Medulla oblongata (tissue), 1 donor: ENCODE results near the gene TPSG1.
"Not testable (repeated sequence)": the region's sequence is repeated elsewhere in the genome, so short reads cannot be mapped to it uniquely, and the experiment has no call there.

Experiments
- DNase-seq: peaks from one replicate; pipeline ENCODE4 v3.0.0-alpha.2; 2015; ENCODE audit errors: extremely low spot score

Gene TPSG1

DNA sequence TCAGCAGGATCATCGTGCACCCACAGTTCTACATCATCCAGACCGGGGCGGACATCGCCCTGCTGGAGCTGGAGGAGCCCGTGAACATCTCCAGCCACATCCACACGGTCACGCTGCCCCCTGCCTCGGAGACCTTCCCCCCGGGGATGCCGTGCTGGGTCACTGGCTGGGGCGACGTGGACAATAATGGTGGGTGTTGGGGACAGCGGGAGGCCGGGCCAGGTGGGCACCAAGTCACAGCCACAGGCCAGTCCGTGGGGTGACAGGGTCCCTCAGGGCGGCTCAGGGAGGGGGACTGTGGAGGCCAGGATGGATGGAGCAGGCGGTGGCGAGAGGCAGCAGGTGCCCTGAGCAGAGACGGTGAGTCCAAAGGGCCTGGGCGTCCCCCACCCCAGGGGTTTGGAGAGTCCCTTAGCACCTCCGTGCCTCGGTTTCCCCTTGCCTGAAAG lies 31.8 kb upstream of the TPSG1 start:
- DNase-seq, result no peak

DNA sequence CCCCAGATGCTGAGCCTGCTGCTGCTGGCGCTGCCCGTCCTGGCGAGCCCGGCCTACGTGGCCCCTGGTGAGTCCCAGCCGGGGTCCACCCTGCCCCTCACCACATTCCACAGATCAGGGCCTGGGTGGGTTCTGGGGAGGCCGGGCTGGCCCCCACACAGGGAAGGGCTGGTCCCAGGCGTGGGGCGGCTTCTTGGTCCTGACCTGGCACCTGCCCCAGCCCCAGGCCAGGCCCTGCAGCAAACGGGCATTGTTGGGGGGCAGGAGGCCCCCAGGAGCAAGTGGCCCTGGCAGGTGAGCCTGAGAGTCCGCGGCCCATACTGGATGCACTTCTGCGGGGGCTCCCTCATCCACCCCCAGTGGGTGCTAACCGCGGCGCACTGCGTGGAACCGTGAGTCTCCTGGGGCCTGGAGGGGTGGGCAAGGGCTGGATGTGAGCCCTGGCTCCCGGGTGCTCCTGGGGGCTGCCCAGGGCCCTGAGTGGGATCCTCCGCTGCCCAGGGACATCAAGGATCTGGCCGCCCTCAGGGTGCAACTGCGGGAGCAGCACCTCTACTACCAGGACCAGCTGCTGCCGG lies 31.3 kb upstream of the TPSG1 start:
- not testable (repeated sequence) for DNase-seq

DNA sequence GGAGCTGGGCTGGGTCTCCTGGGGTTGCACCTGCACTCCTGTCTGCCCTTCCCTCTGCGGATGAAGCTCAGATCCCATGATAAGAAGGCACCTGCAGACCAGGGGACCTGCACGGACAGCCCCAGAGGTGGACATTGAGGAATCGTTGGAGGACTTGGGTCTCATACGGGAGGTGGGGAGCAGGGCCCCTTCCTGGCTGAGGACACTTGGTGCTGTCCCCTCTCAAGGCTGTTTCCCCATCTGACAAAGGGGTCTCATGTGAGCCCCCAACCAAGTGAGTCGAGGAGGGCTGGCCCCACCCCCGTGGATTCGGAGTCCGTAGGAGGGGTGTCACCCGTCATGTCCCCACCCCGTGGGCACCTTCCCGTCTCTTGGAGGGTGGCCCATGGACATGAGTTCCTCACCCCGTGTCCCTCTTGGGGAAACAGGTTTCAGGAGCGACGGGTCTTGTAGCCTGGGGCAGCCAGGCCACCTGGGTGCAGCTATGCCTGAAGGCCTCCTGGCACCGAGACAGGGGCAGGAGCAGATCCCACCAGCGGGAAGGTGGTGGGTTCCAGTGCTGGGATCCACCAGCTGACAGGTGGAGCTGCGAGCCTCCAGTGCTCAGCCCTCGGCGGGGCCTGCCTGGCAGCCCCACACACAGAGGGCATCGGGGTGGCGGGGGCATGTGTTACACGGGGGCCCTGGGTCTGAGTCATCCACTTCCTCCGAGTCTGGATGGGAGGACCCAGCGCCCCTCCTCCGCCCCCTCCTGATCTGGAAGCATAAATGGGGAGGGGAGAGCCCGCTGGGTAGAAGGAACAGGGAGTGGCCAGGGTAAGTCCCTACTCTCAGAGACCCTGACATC lies 30.4 kb upstream of the TPSG1 start, which contains the start of gene TPSD1:
TPSD1 (plus strand) TSS at position 794 of the 847 bp plus-strand sequence. CDS start 212 bp downstream, outside the sequence.
- DNase-seq, result not testable (repeated sequence)

DNA sequence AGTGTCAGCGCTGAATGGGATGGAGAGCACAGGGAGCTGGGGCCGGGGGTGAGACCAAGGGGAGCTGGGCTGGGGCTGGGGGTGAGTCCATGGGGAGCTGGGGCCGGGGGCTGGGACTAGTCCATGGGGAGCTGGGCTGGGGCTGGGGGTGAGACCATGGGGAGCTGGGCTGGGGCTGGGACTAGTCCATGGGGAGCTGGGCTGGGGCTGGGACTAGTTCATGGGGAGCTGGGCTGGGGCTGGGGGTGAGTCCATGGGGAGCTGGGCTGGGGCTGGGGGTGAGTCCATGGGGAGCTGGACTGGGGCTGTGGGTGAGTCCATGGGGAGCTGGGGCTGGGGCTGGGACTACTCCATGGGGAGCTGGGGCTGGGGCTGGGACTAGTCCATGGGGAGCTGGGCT lies 29.8 kb upstream of the TPSG1 start:
- not testable (repeated sequence) for DNase-seq

DNA sequence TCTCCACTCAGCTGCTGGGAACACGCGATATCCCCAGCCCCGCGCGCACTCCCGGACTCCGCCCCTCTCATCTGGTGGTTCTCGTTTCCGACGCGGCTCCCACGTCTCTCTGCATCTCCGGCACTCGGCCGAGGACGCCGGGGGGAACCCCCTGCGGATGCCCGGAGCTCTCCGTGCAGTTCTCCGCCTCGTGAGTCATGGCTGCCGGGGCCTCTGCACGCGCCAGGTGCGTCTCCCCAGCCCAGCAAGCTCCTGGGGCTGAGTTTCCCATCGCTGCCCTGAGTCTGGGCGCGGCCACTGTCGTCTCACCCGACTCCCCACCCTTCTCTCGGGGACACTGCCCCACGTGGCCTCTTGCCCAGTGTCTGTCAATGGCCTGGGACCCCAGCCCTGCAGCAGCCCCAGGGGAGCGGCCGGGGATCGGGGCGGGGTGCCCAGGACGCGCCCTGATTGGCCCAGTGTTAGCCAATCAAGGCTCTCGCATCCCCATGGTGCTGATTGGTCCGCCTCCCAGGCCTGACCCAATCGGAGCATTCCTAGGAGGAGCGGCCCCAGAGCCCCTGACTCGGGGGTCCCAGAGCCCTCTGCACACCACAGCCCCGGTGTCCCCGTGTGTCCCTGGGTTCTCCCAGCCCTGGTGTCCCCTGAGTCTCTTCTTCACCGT lies 28.8 kb upstream of the TPSG1 start:
- not testable (repeated sequence) for DNase-seq

DNA sequence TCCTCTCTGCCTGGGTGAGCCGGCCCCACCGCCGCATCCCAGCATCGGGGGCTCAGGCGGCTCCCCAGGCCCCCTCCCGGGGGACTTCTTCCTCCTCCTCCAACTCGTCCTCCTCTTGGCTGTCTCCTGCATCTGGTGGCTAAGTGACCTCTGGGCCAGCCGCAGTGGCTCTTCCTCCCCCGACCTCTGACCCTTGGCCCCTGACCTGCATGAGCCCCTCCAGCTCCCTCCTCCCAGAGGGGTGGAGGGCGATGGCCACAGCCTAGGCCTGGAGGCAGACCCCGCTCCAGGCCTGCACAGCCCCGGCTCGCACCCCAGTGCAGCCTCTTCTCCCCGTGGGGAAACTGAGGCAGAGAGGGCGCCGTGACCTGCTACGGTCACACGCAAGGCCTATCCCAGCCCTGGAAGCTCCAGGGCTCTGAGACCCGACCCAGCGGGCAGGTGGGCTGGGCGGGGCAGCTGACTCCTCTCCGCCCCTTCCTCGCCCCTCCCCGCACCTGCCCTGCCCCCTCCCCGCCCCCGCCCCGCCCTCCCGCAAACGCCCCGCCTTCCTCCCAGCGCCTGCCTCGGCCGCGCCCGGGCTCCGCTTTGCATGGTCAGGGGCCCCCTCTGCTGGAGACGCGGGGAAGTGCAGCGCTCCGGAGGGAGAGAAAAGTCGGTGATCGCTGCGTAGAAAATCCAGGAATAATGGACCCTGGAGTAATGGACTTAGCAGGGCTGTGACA lies 24.1 kb upstream of the TPSG1 start:
- DNase-seq, result not testable (repeated sequence)

DNA sequence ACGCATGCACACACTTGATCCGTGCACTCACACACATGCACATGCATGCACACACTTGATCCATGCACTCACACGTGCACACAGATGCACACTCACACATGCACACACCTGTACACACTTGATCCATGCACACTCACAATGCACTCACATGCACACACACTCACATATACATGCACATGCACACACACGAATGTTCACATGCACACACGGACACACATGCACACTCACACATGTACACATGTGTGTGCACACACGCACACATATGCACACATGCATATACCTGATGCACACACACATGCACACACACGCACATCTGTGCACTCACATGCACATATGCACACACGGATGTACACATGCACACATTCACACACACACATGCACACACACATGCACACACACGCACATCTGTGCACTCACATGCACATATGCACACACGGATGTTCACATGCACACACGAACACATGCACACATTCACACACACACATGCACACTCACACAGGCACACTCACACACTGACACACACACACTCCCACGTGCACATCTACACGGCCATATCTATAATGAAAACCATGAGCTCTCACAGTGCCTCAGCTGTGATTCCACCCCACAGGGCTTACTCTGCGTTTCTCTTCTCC lies 23.0 kb upstream of the TPSG1 start:
- not testable (repeated sequence) for DNase-seq

DNA sequence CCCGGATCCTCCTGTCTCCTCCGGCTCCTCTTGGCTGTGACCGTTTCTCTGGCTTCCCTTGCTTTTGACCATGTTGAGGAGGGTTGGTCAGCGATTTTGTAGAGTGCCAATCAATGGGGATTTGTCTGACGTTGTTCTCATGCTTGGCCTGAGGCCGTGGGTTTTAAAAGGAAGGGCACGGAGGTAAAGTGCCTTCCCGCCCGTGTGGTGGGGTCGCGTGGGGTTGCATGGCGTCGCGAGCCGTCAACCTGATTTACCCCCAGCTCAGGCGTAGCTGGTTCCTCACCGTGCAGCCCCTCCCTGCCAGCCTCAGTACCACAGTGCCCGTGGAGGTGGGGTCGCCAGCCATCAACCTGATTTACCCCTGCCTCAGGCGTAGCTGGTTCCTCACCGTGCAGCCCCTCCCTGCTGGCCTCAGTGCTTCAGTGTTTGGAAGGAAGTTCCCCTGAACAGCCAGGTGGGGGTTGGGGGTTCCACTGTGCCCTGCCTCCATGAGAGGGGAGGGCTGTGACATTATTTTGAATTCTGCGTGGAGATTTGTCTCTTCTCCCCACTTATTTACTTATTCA lies 20.5 kb upstream of the TPSG1 start:
- no peak for DNase-seq

DNA sequence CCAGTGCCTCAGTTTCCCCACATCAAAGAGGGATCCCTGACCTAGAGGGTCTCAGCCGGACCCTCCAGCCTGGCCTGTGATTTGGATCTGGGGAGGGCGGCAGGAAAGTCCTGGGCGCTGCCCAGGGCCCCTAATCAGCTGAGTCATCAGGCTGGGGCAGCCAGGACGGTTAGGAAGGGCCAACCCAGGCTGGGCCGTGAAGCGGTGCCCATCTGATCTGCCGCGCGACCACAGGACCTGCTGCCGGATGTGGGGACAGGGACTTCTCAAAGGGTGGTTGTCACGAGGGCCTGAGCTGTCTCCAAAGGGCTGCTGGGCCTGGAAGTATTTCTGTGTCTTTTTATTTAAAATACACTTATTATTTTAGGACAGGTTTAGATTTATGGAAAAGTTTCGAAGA lies 19.8 kb upstream of the TPSG1 start:
- DNase-seq, result no peak

DNA sequence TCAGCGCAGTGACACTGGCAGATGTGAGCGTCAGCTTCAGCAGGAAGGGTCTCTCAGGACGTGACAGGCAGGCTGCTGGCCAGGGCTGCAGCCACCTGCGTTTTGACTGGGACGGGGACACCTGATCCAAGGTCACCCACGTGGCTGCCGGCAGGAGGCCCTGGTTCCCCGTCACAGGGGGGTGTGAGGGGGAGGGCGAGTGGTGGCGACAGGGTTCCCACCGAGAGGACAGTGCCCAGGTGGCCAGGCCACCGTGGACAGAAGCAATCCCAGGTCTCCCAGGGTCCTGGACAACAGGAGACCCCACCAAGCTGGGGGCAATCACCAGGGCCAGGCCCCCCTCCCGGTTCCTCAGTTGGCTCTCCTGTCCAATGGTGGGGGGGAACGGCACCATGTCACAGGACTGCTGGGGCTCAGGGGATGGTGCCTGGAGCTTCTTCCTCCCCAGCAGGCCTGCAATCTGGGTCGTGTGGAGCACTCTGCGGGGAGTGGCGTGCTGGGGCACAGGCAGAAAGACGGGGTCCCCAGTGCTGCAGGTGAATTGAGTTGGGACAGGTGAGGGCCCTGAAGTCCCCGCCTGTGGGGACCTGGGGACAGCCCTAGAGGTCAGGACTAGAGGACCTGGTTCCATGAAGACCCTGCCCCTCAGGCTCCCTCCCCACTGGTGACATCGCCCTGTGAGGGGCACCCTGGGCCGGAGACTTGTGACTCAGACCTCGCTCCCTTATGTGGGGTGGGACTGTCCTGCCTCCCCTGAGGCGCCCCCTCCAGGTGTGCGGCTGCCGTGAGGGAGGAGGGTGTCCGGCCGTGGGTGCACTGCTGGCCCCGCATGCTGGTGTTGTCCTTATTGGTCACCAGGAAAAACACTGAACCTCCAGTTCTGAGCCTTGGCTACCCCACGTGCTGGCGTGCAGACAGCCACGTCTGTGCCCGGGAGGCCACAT lies 19.1 kb upstream of the TPSG1 start:
- DNase-seq, result not testable (repeated sequence)

DNA sequence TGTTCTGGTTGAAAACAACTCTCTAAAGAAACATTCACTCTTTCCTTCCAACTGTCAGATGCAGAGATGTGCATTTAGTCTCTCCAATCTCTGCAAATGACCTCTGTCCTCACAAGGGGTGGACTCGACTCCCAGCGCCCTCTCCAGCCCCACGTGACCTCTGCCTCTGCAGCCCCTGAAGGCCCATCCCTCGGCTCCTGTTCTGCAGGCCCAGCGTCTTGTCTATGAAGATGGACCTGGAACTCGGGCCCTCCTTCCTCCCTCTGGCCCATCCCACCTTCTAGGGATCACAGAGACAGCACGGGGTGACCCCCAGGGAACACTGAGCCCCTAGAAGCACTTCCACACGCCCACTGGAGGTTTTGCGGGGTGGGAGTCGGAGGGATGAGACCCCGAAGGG lies 18.3 kb upstream of the TPSG1 start:
- not testable (repeated sequence) for DNase-seq

DNA sequence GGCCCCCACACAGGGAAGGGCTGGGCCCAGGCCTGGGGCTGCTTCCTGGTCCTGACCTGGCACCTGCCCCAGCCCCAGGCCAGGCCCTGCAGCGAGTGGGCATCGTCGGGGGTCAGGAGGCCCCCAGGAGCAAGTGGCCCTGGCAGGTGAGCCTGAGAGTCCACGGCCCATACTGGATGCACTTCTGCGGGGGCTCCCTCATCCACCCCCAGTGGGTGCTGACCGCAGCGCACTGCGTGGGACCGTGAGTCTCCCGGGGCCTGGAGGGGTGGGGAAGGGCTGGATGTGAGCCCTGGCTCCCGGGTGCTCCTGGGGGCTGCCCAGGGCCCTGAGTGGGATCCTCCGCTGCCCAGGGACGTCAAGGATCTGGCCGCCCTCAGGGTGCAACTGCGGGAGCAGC lies 16.0 kb upstream of the TPSG1 start:
- not testable (repeated sequence) for DNase-seq

DNA sequence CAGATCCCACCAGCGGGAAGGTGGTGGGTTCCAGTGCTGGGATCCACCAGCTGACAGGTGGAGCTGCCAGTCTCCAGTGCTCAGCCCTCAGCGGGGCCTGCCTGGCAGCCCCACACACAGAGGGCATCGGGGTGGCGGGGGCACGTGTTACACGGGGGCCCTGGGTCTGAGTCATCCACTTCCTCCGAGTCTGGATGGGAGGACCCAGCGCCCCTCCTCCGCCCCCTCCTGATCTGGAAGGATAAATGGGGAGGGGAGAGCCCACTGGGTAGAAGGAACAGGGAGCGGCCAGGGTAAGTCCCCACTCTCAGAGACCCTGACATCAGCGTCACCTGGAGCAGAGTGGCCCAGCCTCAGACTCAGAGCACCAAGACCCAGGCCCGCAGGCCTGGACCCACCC lies 15.4 kb upstream of the TPSG1 start, which contains the start of gene TPSAB1:
TPSAB1 (plus strand) TSS at position 270 of the 400 bp plus-strand sequence. CDS start 234 bp downstream, outside the sequence.
- DNase-seq, result not testable (repeated sequence)

DNA sequence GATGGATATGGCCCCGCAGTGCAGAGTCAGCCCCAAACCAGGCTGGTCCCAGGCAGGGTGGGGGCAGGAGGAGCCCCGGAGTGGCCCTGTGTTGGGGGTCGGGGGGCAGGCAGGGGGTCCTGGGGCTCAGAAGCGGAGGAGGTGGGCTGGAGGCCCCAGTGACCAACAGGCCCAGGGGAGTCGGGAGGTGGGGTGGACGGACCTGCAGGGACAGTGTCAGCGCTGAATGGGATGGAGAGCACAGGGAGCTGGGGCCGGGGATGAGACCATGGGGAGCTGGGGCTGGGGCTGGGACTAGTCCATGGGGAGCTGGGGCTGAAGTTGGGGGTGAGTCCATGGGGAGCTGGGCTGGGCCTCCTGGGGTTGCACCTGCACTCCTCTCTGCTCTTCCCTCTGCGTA lies 14.5 kb upstream of the TPSG1 start:
- DNase-seq, result not testable (repeated sequence)

DNA sequence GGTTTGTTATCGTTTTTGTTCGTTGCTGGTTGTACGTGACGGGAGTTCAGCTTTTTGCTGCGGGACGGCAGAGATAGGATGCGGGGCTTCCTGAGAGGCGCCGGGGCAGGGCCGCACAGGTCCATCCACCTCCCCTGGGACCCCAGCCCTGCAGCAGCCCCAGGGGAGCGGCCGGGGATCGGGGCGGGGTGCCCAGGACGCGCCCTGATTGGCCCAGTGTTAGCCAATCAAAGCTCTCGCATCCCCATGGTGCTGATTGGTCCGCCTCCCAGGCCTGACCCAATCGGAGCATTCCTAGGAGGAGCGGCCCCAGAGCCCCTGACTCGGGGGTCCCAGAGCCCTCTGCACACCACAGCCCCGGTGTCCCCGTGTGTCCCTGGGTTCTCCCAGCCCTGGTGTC lies 13.8 kb upstream of the TPSG1 start:
- DNase-seq, result not testable (repeated sequence)

DNA sequence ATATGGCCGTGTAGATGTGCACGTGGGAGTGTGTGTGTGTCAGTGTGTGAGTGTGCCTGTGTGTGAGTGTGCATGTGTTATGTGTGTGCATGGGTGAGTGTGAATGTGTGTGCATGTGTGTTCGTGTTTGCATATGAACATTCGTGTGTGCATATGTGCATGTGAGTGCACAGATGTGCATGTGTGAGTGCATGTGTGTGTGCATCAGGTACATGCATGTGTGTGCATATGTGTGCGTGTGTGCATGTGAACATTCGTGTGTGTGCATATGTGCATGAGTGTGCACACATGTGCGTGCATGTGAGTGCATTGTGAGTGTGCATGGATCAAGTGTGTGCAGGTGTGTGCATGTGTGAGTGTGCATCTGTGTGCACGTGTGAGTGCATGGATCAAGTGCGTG lies 12.9 kb upstream of the TPSG1 start:
- no peak for DNase-seq

DNA sequence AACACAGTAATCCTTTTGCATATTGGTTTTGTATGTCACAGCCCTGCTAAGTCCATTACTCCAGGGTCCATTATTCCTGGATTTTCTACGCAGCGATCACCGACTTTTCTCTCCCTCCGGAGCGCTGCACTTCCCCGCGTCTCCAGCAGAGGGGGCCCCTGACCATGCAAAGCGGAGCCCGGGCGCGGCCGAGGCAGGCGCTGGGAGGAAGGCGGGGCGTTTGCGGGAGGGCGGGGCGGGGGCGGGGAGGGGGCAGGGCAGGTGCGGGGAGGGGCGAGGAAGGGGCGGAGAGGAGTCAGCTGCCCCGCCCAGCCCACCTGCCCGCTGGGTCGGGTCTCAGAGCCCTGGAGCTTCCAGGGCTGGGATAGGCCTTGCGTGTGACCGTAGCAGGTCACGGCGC lies 11.6 kb upstream of the TPSG1 start:
- DNase-seq, result not testable (repeated sequence)

DNA sequence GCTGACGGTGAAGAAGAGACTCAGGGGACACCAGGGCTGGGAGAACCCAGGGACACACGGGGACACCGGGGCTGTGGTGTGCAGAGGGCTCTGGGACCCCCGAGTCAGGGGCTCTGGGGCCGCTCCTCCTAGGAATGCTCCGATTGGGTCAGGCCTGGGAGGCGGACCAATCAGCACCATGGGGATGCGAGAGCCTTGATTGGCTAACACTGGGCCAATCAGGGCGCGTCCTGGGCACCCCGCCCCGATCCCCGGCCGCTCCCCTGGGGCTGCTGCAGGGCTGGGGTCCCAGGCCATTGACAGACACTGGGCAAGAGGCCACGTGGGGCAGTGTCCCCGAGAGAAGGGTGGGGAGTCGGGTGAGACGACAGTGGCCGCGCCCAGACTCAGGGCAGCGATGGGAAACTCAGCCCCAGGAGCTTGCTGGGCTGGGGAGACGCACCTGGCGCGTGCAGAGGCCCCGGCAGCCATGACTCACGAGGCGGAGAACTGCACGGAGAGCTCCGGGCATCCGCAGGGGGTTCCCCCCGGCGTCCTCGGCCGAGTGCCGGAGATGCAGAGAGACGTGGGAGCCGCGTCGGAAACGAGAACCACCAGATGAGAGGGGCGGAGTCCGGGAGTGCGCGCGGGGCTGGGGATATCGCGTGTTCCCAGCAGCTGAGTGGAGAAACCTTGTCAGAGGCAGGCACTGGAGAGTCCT lies 7.1 kb upstream of the TPSG1 start:
- DNase-seq, result not testable (repeated sequence)

DNA sequence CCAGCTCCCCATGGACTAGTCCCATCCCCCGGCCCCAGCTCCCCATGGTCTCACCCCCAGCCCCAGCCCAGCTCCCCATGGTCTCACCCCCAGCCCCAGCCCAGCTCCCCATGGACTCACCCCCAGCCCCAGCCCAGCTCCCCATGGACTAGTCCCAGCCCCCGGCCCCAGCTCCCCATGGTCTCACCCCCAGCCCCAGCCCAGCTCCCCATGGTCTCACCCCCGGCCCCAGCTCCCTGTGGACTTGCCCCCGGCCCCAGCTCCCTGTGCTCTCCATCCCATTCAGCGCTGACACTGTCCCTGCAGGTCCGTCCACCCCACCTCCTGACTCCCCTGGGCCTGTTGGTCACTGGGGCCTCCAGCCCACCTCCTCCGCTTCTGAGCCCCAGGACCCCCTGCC lies 6.2 kb upstream of the TPSG1 start:
- not testable (repeated sequence) for DNase-seq
